Hepatocyte (in vitro differentiated cells): ENCODE data around the gene RRP12. TPM values are rescaled to one million over a fixed set of nuclear protein-coding genes. Genes with fewer than 3 reads are reported as not detected.
A peak's percentile ranks its signal among the peaks of the same experiment; 100 is the strongest.

Source experiments
- DNase-seq: peaks from one replicate; pipeline ENCODE4 v3.0.0-alpha.2; 2016; ENCODE audit warnings: low spot score
- H2AFZ ChIP-seq: fragments of 200-600 bp; sonication (generic); 2 replicates; pipeline ENCODE4 v1.6.0; 2016; ENCODE audit warnings: antibody characterized with exemption, mild to moderate bottlenecking
- H3K27ac ChIP-seq: fragments of 200-600 bp; sonication (generic); 2 replicates; pipeline ENCODE4 v1.5.1; 2016; ENCODE audit warnings: mild to moderate bottlenecking
- H3K27me3 ChIP-seq: fragments of 200-600 bp; sonication (generic); 2 replicates; pipeline ENCODE4 v1.6.1; 2016
- H3K36me3 ChIP-seq: fragments of 200-600 bp; sonication (generic); replicated peaks from 2 replicates; pipeline ENCODE4 v1.5.1; 2016; ENCODE audit warnings: low read depth; ENCODE audit not compliant: insufficient read depth
- H3K4me1 ChIP-seq: fragments of 200-600 bp; sonication (generic); 2 replicates; pipeline ENCODE4 v1.5.1; 2016; ENCODE audit warnings: mild to moderate bottlenecking, moderate library complexity; ENCODE audit not compliant: insufficient read depth
- H3K4me2 ChIP-seq: fragments of 200-600 bp; sonication (generic); 2 replicates; pipeline ENCODE4 v1.6.0; 2016
- H3K4me3 ChIP-seq: fragments of 200-600 bp; sonication (generic); 2 replicates; pipeline ENCODE4 v1.5.1; 2016; ENCODE audit warnings: mild to moderate bottlenecking
- H3K79me2 ChIP-seq: fragments of 200-600 bp; sonication (generic); 2 replicates; pipeline ENCODE4 v1.6.0; 2017; ENCODE audit warnings: mild to moderate bottlenecking
- H3K9me2 ChIP-seq: fragments of 200-600 bp; sonication (generic); replicated peaks from 2 replicates; pipeline ENCODE4 v1.6.0; 2017; ENCODE audit warnings: mild to moderate bottlenecking; ENCODE audit not compliant: insufficient read depth
- H3K9me3 ChIP-seq: fragments of 200-600 bp; sonication (generic); 2 replicates; pipeline ENCODE4 v1.5.1; 2016; ENCODE audit warnings: low read depth, mild to moderate bottlenecking
- H4K20me1 ChIP-seq: fragments of 200-600 bp; sonication (generic); 2 replicates; pipeline ENCODE4 v1.6.0; 2016; ENCODE audit warnings: mild to moderate bottlenecking; ENCODE audit not compliant: insufficient read depth, poor library complexity, severe bottlenecking
- EZH2 ChIP-seq: fragments of 200-600 bp; sonication (generic); IDR thresholded peaks from 2 replicates; pipeline ENCODE4 v1.6.1; 2016; ENCODE audit warnings: antibody characterized with exemption, mild to moderate bottlenecking, borderline replicate concordance
- EZH2phosphoT487 ChIP-seq: fragments of 200-600 bp; sonication (generic); IDR thresholded peaks from one replicate; pipeline ENCODE4 v1.6.1; 2018; ENCODE audit warnings: antibody characterized with exemption, mild to moderate bottlenecking, low read depth, moderate library complexity; ENCODE audit not compliant: unreplicated experiment, severe bottlenecking
- WGBS: methylation state at CpG from one replicate; pipeline ENCODE4 v1.1.6; 2016; ENCODE audit warnings: low lambda C conversion rate; ENCODE audit errors: missing lambda C conversion rate; 5-methylcytosine and 5-hydroxymethylcytosine counted together
- polyA plus RNA-seq: library from polyadenylated mRNA; unstranded; fragments of >200 nt; fragmentation: Nextera tagmentation; extraction: Ambion mirVana; gene quantifications from 2 replicates; pipeline ENCODE4 v1.2.1, GENCODE V29; 2016
- total RNA-seq: library from RNA; depleted of rRNA; stranded (reverse); fragments of >200 nt; gene quantifications from 2 replicates; pipeline ENCODE4 v1.2.3, GENCODE V29; 2014
- TF ChIP-seq, protein P1 (sequence below): fragments of 200-600 bp; sonication (generic); IDR thresholded peaks from 2 replicates; pipeline ENCODE4 v1.5.1; 2016; ENCODE audit warnings: antibody characterized with exemption, mild to moderate bottlenecking; ENCODE audit not compliant: poor library complexity

The RRP12 gene
- total and polyA plus RNA-seq, 2 experiments from 2014 or later, result 10.6 to 20.6 TPM

GRCh38 chr10:97338041-97338440 lies 63.1 kb downstream of the RRP12 start:
- Histone ChIP-seq H2AFZ (no peak overlapping the region), H3K9me3 (no peaks in the 10 kb centered on the region), H4K20me1 (no peaks in the 10 kb centered on the region), H3K4me2 (no peak overlapping the region), H3K9me2 (no peaks in the 10 kb centered on the region), H3K36me3 (no peaks in the 10 kb centered on the region), H3K27ac (no peak overlapping the region), H3K4me1 (peaks cover 19% of the 10 kb centered on the region), H3K79me2 (peaks cover 9% of the 10 kb centered on the region), H3K4me3 (no peak overlapping the region), H3K27me3 (no peaks in the 10 kb centered on the region)
- no peak for DNase-seq
- 67% methylated on average over 5 of the region's 5 CpGs for WGBS
- no peak for TF ChIP-seq EZH2
- TF ChIP-seq, protein P1, sequence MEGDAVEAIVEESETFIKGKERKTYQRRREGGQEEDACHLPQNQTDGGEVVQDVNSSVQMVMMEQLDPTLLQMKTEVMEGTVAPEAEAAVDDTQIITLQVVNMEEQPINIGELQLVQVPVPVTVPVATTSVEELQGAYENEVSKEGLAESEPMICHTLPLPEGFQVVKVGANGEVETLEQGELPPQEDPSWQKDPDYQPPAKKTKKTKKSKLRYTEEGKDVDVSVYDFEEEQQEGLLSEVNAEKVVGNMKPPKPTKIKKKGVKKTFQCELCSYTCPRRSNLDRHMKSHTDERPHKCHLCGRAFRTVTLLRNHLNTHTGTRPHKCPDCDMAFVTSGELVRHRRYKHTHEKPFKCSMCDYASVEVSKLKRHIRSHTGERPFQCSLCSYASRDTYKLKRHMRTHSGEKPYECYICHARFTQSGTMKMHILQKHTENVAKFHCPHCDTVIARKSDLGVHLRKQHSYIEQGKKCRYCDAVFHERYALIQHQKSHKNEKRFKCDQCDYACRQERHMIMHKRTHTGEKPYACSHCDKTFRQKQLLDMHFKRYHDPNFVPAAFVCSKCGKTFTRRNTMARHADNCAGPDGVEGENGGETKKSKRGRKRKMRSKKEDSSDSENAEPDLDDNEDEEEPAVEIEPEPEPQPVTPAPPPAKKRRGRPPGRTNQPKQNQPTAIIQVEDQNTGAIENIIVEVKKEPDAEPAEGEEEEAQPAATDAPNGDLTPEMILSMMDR, result no peak
- TF ChIP-seq EZH2phosphoT487, result no peak

DNA sequence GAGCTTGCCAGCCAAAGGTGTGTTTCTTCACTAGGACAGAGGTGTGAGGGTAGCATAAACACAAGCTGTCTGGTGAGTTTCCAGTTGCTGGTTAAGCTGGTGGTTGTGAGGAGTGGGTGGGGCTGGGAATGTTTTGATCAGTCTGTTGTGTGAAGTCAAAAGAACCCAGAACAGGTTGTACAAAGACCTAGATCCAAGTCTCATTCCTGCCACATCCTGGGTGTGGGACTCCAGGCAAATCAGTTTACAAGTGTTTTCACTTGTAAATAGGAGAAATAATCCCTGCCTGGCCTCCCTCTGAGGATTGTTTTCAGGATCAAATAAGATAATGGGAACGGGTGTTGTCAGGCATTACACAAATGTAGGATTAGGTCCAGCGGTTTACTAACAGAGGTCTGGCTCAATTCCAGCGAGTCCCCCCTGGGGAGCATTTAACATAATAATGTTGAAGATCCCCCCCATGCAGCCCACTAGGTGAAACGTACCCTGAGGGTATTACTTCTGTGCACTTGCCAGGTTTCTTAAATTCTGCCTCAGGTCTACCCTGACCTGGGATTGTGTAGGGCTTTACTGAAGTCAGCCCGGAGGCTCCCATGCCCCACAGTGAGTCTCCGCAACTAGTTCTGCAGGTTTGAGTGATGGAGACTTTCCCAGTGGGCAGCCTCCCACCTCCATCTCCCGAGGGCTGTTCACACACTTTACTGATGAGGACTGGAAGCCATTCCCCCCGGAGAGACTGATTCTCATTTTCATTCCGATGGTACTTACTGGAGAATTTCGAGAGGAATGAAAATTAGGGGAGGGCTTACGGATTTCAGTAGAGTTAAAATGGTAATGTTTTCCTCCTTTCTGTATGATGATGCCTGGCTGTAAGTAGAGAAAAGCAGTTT lies 64.0 kb downstream of the RRP12 start:
- no peaks in the 10 kb centered on the region for H4K20me1 ChIP-seq
- peaks cover 15% of the 10 kb centered on the region for H3K79me2 ChIP-seq
- no peak overlapping the region for H2AFZ ChIP-seq
- H3K9me3 ChIP-seq, result no peaks in the 10 kb centered on the region
- peak; percentile 45 for DNase-seq
- whole genome bisulfite sequencing, result 6% methylated on average over 11 of the region's 11 CpGs
- no peaks in the 10 kb centered on the region for H3K36me3 ChIP-seq
- peak overlapping the region; percentile 55 for H3K27ac ChIP-seq
- no peaks in the 10 kb centered on the region for H3K9me2 ChIP-seq
- H3K4me2 ChIP-seq, result peak overlapping the region; percentile 62
- peaks cover 21% of the 10 kb centered on the region for H3K4me1 ChIP-seq
- H3K27me3 ChIP-seq, result no peaks in the 10 kb centered on the region
- no peak for TF ChIP-seq EZH2
- TF ChIP-seq, protein P1, result no peak
- no peak for TF ChIP-seq EZH2phosphoT487
- no peak overlapping the region for H3K4me3 ChIP-seq

- H3K4me1 ChIP-seq, result peaks cover 28% of the 10 kb centered on the region
- no peak overlapping the region for H3K4me3 ChIP-seq
- peak overlapping the region; percentile 62 for H3K4me2 ChIP-seq
- H2AFZ ChIP-seq, result no peak overlapping the region
- no peaks in the 10 kb centered on the region for H3K9me3 ChIP-seq
- peak overlapping the region; percentile 55 for H3K27ac ChIP-seq
- 17% methylated on average over 5 of the region's 5 CpGs for WGBS
- H3K36me3 ChIP-seq, result no peaks in the 10 kb centered on the region
- TF ChIP-seq EZH2phosphoT487, result no peak
- no peak for TF ChIP-seq EZH2
- TF ChIP-seq, protein P1, result no peak
- no peaks in the 10 kb centered on the region for H4K20me1 ChIP-seq
- H3K9me2 ChIP-seq, result no peaks in the 10 kb centered on the region
- DNase-seq, result no peak
- no peaks in the 10 kb centered on the region for H3K27me3 ChIP-seq
- H3K79me2 ChIP-seq, result peaks cover 23% of the 10 kb centered on the region
Measured at GRCh38 chr10:97336446-97336845, 64.7 kb downstream of the RRP12 start.
